Measurements from ENCODE around the gene MAPT.
A peak's percentile ranks its signal among the peaks of the same experiment; 100 is the strongest.
"Not testable (repeated sequence)": the region's sequence is repeated elsewhere in the genome, so short reads cannot be mapped to it uniquely, and the experiment has no call there.

MAPT gene

DNA sequence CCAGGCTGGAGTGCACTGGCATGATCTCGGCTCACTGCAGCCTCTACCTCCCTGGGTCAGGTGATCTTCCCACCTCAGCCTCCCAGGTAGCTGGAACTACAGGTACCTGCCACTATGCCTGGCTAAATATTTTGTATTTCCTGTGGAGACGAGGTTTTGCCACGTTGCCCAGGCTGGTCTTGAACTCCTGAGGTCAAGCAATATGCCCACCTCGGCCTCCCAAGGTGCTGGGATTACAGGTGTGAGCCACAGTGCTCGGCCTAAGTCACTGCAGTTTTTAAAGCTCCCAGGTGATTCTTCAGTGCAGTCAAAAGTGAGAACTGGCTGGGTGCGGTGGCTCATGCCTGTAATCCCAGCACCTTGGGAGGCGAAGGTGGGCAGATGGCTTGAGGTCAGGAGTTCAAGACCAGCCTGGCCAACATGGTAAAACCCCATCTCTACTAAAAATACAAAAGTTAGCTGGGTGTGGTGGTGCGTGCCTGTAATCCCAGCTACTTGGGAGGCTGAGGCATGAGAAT lies 125.1 kb downstream of the MAPT start:
- DNase-seq, result peak; percentile 62

DNA sequence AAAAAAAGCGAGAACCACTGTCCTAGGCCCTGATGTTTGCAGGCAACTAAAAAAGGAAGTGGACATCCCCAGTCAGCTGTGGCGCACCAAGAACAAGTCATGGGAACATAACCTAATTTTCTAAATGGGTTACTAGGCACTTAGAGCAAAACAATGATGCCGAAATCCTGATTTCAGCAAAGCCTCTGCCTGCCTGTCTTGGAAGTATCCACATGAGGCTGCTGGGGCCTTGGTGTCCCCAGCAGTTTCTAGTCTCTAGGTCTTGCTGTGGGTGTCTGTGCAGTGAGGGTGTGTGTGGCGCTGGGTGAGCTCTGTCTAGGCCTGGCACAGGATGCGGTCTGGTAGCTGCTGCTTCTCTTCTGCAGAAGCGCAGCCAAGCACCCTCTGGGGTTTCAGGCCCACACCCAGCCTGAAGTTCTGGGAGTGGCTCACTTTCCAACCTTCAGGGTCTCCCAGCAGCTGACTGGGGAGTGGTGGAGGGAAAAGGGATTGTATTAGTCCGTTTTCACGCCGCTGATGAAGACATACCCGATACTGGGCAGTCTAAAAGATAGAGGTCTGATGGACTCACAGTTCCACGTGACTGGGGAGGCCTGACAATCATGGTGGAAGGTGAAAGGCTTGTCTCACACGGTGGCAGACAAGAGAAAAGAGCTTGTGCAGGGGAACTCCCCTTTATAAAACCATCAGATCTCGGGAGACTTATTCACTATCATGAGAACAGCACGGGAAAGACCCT lies 125.8 kb downstream of the MAPT start:
- peak; percentile 82 for DNase-seq

DNA sequence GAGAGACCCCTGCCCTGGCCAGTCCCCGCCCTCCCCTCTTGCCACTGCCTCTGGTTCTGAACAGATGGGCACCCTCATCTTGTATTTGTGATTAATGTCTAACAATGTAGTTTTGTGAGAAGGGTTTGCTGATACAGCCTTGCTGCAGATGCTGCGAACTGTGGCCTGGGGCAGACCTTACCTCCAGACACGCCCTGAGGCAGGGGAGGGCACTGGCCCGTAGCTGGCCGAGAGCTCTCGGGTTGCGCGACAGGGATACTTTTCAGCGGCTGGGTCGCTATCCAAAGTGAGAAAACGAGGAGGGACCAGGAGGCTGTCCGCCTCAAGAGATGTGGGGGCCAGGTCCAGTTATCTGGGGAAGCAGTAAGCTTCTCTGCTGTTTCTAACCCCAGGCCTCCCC lies 126.6 kb downstream of the MAPT start:
- DNase-seq, result peak; percentile 53

DNA sequence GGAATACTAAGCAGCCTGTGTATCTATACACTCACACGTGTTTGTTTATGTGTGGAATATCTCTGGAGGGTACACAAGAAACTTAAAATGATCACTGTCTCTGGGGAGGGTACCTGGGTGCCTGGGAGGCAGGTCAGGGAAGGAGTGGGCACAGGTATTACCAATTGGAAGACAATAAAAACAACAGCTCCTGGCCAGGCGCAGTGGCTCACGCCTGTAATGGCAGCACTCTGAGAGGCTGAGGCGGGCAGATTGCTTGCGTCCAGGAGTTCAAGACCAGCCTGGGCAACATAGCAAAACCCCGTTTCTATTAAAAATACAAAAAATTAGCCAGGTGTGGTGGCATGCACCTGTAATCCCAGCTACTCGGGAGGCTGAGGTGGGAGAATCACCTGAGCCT lies 129.0 kb downstream of the MAPT start:
- not testable (repeated sequence) for DNase-seq

DNA sequence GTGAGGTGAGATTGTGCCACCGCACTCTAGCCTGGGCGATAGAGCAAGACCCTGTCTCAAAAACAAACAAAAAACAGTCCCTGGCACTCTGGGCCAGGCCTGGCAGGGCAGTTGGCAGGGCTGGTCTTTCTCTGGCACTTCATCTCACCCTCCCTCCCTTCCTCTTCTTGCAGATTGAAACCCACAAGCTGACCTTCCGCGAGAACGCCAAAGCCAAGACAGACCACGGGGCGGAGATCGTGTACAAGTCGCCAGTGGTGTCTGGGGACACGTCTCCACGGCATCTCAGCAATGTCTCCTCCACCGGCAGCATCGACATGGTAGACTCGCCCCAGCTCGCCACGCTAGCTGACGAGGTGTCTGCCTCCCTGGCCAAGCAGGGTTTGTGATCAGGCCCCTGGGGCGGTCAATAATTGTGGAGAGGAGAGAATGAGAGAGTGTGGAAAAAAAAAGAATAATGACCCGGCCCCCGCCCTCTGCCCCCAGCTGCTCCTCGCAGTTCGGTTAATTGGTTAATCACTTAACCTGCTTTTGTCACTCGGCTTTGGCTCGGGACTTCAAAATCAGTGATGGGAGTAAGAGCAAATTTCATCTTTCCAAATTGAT lies 129.5 kb downstream of the MAPT start:
- DNase-seq, result no peak

DNA sequence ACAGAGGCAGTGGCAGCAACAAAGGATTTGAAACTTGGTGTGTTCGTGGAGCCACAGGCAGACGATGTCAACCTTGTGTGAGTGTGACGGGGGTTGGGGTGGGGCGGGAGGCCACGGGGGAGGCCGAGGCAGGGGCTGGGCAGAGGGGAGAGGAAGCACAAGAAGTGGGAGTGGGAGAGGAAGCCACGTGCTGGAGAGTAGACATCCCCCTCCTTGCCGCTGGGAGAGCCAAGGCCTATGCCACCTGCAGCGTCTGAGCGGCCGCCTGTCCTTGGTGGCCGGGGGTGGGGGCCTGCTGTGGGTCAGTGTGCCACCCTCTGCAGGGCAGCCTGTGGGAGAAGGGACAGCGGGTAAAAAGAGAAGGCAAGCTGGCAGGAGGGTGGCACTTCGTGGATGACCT lies 130.2 kb downstream of the MAPT start:
- DNase-seq, result no peak

DNA sequence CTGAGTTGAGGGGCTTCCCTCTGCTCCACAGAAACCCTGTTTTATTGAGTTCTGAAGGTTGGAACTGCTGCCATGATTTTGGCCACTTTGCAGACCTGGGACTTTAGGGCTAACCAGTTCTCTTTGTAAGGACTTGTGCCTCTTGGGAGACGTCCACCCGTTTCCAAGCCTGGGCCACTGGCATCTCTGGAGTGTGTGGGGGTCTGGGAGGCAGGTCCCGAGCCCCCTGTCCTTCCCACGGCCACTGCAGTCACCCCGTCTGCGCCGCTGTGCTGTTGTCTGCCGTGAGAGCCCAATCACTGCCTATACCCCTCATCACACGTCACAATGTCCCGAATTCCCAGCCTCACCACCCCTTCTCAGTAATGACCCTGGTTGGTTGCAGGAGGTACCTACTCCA lies 130.7 kb downstream of the MAPT start:
- no peak for DNase-seq

DNA sequence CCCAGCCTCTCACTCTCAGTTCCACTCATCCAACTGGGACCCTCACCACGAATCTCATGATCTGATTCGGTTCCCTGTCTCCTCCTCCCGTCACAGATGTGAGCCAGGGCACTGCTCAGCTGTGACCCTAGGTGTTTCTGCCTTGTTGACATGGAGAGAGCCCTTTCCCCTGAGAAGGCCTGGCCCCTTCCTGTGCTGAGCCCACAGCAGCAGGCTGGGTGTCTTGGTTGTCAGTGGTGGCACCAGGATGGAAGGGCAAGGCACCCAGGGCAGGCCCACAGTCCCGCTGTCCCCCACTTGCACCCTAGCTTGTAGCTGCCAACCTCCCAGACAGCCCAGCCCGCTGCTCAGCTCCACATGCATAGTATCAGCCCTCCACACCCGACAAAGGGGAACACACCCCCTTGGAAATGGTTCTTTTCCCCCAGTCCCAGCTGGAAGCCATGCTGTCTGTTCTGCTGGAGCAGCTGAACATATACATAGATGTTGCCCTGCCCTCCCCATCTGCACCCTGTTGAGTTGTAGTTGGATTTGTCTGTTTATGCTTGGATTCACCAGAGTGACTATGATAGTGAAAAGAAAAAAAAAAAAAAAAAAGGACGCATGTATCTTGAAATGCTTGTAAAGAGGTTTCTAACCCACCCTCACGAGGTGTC lies 131.3 kb downstream of the MAPT start:
- DNase-seq, result no peak

DNA sequence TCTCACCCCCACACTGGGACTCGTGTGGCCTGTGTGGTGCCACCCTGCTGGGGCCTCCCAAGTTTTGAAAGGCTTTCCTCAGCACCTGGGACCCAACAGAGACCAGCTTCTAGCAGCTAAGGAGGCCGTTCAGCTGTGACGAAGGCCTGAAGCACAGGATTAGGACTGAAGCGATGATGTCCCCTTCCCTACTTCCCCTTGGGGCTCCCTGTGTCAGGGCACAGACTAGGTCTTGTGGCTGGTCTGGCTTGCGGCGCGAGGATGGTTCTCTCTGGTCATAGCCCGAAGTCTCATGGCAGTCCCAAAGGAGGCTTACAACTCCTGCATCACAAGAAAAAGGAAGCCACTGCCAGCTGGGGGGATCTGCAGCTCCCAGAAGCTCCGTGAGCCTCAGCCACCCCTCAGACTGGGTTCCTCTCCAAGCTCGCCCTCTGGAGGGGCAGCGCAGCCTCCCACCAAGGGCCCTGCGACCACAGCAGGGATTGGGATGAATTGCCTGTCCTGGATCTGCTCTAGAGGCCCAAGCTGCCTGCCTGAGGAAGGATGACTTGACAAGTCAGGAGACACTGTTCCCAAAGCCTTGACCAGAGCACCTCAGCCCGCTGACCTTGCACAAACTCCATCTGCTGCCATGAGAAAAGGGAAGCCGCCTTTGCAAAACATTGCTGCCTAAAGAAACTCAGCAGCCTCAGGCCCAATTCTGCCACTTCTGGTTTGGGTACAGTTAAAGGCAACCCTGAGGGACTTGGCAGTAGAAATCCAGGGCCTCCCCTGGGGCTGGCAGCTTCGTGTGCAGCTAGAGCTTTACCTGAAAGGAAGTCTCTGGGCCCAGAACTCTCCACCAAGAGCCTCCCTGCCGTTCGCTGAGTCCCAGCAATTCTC lies 132.1 kb downstream of the MAPT start:
- no peak for DNase-seq

DNA sequence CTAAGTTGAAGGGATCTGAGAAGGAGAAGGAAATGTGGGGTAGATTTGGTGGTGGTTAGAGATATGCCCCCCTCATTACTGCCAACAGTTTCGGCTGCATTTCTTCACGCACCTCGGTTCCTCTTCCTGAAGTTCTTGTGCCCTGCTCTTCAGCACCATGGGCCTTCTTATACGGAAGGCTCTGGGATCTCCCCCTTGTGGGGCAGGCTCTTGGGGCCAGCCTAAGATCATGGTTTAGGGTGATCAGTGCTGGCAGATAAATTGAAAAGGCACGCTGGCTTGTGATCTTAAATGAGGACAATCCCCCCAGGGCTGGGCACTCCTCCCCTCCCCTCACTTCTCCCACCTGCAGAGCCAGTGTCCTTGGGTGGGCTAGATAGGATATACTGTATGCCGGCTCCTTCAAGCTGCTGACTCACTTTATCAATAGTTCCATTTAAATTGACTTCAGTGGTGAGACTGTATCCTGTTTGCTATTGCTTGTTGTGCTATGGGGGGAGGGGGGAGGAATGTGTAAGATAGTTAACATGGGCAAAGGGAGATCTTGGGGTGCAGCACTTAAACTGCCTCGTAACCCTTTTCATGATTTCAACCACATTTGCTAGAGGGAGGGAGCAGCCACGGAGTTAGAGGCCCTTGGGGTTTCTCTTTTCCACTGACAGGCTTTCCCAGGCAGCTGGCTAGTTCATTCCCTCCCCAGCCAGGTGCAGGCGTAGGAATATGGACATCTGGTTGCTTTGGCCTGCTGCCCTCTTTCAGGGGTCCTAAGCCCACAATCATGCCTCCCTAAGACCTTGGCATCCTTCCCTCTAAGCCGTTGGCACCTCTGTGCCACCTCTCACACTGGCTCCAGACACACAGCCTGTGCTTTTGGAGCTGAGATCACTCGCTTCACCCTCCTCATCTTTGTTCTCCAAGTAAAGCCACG lies 133.0 kb downstream of the MAPT start:
- DNase-seq, result no peak

DNA sequence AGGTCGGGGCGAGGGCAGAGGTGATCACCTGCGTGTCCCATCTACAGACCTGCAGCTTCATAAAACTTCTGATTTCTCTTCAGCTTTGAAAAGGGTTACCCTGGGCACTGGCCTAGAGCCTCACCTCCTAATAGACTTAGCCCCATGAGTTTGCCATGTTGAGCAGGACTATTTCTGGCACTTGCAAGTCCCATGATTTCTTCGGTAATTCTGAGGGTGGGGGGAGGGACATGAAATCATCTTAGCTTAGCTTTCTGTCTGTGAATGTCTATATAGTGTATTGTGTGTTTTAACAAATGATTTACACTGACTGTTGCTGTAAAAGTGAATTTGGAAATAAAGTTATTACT lies 133.6 kb downstream of the MAPT start:
- no peak for DNase-seq

DNA sequence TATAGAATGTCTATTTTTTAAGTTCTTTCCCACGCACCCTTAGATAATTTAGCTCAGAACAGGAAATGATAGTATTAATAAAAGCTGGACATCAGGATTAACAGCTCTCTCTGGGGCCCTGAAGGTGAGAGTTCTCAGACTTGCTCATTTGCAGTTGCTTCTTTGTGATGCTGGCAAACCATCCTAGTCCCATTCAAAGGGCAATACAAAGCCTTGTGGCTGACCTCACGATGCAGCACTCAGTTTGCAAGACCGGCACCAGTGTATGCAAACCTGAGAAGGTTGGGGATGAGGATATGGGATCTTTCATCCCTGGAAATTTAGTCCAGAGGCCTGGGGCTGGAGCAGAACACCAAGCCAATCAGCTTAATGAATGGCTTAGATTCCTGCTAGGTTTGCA lies 134.0 kb downstream of the MAPT start:
- no peak for DNase-seq

DNA sequence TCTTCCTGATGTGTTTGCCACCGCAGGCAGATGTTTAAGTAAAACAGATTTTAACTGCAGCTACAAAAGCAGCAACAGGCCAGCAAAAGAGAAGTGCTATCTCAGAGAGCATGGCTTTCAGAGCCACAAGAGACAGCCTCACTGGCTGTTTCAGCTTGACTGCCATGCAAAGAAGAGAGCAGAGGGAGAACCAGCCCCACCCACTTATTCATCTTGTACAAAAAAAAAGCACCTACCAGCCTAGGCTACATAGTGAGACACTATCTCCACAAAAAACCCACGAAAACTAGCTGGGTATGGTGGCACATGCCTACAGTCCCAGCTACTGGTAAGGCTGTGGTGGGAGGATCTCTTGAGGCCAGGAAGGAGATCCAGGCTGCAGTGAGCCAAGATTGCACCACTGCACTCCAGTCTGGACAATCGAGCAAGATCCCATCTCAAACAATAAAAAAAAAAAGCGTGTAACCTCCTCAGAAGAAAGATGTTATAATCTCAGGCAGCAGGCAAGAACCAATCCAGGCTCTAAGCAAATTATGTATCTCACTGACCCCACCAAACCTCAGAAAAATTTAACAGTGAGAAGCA lies 134.7 kb downstream of the MAPT start:
- no peak for DNase-seq

DNA sequence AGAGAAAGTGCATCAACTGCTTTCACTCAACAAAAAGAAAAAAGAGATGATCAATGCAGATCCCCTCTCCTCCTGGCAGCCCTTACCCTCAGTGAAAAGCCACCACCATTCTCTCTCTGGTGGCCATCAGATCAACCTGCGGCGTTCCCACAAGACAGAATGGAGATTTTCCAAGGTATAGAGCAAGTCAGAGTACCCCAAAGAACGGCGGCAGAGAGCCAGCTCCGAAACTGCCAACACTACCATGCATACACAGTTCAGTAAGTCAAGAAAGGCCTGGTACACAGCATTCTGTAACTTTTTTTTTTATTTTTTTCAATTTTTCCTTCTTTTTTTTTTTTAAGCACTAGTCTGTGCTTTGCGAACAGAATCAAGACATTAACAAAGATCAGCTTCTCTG lies 135.3 kb downstream of the MAPT start:
- no peak for DNase-seq

DNA sequence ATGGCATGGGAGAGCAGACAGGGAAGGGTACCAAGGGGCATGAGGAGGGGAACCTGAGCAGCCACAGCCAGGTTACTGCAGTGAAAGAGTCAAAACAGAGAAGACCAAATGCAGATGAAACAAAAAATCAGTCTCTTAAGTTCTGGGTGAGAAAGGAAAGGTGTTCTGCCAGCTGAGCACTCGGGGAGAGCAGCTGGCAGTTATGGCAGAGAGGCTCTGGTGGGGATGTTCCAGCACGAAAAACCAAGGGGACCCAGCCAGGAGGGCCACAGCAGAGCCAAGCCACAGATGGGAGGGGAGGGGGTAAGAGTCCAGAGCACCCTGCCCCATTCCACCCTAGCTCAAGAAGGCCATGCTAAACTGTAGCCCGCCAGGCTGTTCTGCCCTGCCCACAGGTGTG lies 136.4 kb downstream of the MAPT start:
- DNase-seq, result no peak

DNA sequence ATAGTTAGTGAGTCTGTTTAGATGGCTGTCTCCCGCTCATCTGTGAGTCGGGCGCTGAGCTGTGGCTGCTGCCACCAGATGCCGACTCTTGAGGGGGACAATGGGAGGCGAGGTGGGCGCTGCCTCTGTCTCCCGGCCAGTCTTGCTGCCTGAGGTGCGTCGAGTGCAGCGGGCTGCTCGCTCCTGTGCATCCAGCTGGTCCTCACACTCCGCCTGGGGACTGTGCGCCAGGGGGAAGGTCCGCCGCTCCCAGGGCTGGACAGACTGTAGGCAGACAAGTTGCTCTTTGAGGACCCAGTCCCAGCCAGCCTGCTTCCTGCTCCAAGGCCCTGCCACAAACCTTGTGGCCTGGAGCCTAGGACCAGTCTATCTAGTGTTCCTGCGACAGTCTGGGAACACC lies 137.1 kb downstream of the MAPT start:
- DNase-seq, result no peak

DNA sequence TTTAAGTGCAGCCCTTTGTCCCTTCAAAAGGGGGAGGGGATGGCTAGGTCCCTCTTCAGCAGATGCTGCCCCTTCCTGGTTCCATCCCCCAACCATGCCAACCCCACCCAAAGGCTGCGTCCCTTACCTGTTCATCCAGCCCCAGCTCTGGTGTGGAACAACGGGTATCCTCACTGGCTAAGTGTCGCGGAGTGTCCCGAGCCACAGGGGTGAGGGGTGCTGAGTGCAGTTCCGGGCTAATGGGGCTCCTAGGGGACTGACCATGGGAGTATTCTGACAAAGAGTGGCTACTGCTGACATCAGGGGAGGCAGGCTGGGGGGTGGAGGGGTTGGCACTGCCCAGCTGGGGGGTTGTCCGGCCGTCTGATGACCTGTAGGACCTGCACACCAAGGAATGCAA lies 137.6 kb downstream of the MAPT start:
- no peak for DNase-seq

DNA sequence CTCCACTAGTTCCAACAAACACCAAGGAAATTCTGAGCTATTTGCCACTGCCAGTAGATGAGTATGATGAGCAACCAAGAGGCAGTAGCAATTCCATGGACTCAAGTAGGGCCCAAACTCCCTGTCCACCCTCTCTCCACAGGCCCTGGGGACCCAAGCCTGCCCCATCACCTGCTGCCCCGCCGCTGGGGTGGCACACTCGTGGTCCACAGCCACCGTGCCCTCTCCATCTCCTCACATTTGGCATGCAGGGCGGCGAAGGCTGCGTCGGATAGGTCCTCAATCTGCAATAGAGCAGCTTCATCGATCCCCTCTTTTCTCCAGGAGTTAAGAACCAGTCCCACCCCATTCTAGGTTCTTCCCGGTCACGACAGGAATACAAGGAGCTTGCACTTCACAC lies 138.6 kb downstream of the MAPT start:
- no peak for DNase-seq

DNA sequence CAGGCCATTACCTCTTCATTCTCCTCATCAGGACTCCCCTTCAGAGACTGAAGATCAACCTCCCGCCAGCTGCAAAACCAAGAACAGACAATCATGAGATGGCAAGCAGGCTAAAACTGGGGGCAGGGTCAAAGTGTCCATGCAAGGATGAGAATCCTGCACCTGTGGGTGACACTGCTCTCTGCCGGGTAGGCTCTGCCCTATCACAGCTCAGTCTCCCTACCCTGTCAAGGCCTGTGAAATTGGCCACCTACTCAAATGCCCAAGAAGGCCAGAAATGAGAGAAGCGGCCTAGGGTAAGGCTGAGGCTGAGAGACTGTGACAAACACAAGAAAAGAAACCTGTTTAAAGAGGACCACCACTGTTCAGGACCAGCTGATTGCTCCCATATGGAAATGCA lies 139.0 kb downstream of the MAPT start:
- no peak for DNase-seq

DNA sequence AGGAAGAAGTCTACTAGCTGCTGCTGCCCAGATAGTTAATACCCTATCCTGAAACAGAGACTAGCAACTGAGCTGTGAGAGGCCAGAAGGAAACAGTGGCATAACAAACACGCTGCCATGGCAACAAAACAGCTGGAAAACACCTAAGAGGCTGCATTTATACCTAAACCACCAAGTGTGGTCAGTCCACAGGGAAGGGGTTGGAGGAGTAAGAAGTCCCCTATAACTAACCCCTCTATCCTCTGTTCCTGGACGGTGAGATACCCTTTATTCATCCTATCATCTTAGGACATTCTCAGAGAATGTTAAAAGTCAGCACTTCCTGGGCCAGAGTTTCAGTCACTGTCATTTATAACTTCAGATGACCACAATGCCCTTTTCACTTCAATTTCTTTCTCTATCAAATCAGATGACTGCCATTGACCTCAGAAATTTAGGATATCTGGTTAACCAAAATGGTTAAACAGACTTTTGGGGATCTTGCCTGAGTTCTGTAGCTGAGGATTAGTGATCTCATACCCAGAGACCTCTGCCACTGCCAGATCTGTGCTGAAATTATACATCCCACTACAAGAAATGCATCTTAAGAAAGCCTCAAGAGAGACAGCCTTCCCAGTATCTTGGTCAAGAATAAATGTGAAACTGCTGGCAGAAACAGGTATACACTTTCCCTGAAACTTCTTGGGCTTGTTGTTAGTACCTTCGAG lies 140.9 kb downstream of the MAPT start:
- no peak for DNase-seq

DNA sequence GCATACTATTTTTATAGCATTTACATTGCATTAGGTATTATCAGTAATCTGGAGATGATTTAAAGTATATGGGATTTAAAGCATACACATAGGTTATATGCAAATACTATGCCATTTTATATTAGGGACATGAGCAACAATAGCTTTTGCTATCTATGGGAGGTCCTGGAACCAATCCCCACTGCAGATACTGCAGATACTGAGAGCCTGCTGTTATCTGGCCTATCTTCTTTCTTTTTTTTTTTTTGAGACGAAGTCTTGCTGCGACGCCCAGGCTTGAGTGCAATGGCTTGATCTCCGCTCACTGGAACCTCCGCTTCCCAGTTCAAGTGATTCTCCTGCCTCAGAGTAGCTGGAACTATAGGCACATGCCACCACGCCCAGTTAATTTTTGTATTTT lies 142.1 kb downstream of the MAPT start:
- DNase-seq, result no peak
